Measurements from ENCODE around the gene ENO4. TPM values are rescaled to one million over a fixed set of nuclear protein-coding genes. Genes with fewer than 3 reads are reported as not detected.

The ENO4 gene
- total and polyA plus RNA-seq, 2 experiments from 2014 or later = 0.24 to 0.44 TPM

DNA sequence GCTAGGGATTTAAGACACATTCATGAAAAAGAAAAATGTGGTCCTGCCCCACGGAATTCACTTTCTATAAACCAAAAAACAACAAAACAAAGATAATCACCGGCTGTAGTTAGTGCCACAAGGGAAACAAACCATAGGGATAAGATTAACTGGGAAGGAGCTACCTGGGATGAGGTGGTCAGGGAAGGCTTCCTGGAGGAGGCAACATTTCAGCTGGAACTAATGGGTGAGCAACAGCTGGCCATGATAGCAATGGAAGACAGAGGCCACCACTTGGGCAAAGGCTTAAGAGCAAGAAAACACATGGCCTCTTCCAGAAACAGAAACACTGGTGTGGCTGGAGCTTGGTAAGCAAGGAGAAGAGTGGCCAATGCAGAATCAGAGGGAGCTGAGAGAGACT, 38.4 kb upstream of the ENO4 start:
- Histone ChIP-seq H4K20me1 (replicated peaks; ENCODE audit: insufficient read depth) (no peaks in the 10 kb centered on the region), H3F3A (replicated peaks; ENCODE audit: low read depth) (no peaks in the 10 kb centered on the region), H3K4me3 (no peak overlapping the region), H3K9me2 (ENCODE audit: insufficient read depth) (no peaks in the 10 kb centered on the region), H3K27ac (ENCODE audit: low read depth) (no peak overlapping the region), H3K79me2 (replicated peaks; ENCODE audit: insufficient read depth) (no peaks in the 10 kb centered on the region), H3K4me2 (no peak overlapping the region), H2AFZ (no peak overlapping the region), H3K36me3 (ENCODE audit: insufficient read depth) (no peaks in the 10 kb centered on the region), H3K27me3 (ENCODE audit: insufficient read depth) (no peaks in the 10 kb centered on the region; the same call in 1 of the 2 replicates), H3K4me1 (ENCODE audit: insufficient read depth) (0 out of 2 replicates have a peak, but pooled peaks cover 6% of the 10 kb centered on the region)
- ATAC-seq = no peak
- peaks cover 12% of the 10 kb centered on the region for H3K27me3 Mint-ChIP-seq (ENCODE audit: insufficient read depth, low read depth, poor library complexity)
- no peak overlapping the region for H3K27ac Mint-ChIP-seq
- peaks cover 4% of the 10 kb centered on the region; the same call in 1 of the 3 replicates for H3K36me3 Mint-ChIP-seq (ENCODE audit: low read depth)
- no peak overlapping the region for H3K4me3 Mint-ChIP-seq
- TF ChIP-seq, protein P1, sequence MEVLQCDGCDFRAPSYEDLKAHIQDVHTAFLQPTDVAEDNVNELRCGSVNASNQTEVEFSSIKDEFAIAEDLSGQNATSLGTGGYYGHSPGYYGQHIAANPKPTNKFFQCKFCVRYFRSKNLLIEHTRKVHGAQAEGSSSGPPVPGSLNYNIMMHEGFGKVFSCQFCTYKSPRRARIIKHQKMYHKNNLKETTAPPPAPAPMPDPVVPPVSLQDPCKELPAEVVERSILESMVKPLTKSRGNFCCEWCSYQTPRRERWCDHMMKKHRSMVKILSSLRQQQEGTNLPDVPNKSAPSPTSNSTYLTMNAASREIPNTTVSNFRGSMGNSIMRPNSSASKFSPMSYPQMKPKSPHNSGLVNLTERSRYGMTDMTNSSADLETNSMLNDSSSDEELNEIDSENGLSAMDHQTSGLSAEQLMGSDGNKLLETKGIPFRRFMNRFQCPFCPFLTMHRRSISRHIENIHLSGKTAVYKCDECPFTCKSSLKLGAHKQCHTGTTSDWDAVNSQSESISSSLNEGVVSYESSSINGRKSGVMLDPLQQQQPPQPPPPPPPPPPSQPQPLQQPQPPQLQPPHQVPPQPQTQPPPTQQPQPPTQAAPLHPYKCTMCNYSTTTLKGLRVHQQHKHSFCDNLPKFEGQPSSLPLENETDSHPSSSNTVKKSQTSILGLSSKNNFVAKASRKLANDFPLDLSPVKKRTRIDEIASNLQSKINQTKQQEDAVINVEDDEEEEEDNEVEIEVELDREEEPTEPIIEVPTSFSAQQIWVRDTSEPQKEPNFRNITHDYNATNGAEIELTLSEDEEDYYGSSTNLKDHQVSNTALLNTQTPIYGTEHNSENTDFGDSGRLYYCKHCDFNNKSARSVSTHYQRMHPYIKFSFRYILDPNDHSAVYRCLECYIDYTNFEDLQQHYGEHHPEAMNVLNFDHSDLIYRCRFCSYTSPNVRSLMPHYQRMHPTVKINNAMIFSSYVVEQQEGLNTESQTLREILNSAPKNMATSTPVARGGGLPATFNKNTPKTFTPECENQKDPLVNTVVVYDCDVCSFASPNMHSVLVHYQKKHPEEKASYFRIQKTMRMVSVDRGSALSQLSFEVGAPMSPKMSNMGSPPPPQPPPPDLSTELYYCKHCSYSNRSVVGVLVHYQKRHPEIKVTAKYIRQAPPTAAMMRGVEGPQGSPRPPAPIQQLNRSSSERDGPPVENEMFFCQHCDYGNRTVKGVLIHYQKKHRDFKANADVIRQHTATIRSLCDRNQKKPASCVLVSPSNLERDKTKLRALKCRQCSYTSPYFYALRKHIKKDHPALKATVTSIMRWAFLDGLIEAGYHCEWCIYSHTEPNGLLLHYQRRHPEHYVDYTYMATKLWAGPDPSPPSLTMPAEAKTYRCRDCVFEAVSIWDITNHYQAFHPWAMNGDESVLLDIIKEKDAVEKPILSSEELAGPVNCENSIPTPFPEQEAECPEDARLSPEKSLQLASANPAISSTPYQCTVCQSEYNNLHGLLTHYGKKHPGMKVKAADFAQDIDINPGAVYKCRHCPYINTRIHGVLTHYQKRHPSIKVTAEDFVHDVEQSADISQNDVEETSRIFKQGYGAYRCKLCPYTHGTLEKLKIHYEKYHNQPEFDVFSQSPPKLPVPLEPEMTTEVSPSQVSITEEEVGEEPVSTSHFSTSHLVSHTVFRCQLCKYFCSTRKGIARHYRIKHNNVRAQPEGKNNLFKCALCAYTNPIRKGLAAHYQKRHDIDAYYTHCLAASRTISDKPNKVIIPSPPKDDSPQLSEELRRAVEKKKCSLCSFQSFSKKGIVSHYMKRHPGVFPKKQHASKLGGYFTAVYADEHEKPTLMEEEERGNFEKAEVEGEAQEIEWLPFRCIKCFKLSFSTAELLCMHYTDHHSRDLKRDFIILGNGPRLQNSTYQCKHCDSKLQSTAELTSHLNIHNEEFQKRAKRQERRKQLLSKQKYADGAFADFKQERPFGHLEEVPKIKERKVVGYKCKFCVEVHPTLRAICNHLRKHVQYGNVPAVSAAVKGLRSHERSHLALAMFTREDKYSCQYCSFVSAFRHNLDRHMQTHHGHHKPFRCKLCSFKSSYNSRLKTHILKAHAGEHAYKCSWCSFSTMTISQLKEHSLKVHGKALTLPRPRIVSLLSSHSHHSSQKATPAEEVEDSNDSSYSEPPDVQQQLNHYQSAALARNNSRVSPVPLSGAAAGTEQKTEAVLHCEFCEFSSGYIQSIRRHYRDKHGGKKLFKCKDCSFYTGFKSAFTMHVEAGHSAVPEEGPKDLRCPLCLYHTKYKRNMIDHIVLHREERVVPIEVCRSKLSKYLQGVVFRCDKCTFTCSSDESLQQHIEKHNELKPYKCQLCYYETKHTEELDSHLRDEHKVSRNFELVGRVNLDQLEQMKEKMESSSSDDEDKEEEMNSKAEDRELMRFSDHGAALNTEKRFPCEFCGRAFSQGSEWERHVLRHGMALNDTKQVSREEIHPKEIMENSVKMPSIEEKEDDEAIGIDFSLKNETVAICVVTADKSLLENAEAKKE (CRISPR knock-in tag; IDR thresholded peaks at IDR 0.05) = no peak
- no peak for TF ChIP-seq EZH2phosphoT487 (IDR thresholded peaks at IDR 0.05; ENCODE audit: unreplicated experiment)
- no peak for TF ChIP-seq ZNF331 (CRISPR knock-in tag; IDR thresholded peaks at IDR 0.05; ENCODE audit: low read depth)
- TF ChIP-seq ETS1 (IDR thresholded peaks at IDR 0.05) = no peak
- no peak for TF ChIP-seq CREB1 (CRISPR knock-in tag; IDR thresholded peaks at IDR 0.05; ENCODE audit: low read depth)
- no peak for TF ChIP-seq STAT1 (IDR thresholded peaks at IDR 0.05; ENCODE audit: unreplicated experiment)
- no peak for TF ChIP-seq EZH2 (IDR thresholded peaks at IDR 0.05; ENCODE audit: low read depth, unreplicated experiment)
- no peak for TF ChIP-seq JUNB (IDR thresholded peaks at IDR 0.05; ENCODE audit: unreplicated experiment)
- no peak for TF ChIP-seq POLR2AphosphoS5 (IDR thresholded peaks at IDR 0.05; ENCODE audit: low read depth)
- TF ChIP-seq, protein P2, sequence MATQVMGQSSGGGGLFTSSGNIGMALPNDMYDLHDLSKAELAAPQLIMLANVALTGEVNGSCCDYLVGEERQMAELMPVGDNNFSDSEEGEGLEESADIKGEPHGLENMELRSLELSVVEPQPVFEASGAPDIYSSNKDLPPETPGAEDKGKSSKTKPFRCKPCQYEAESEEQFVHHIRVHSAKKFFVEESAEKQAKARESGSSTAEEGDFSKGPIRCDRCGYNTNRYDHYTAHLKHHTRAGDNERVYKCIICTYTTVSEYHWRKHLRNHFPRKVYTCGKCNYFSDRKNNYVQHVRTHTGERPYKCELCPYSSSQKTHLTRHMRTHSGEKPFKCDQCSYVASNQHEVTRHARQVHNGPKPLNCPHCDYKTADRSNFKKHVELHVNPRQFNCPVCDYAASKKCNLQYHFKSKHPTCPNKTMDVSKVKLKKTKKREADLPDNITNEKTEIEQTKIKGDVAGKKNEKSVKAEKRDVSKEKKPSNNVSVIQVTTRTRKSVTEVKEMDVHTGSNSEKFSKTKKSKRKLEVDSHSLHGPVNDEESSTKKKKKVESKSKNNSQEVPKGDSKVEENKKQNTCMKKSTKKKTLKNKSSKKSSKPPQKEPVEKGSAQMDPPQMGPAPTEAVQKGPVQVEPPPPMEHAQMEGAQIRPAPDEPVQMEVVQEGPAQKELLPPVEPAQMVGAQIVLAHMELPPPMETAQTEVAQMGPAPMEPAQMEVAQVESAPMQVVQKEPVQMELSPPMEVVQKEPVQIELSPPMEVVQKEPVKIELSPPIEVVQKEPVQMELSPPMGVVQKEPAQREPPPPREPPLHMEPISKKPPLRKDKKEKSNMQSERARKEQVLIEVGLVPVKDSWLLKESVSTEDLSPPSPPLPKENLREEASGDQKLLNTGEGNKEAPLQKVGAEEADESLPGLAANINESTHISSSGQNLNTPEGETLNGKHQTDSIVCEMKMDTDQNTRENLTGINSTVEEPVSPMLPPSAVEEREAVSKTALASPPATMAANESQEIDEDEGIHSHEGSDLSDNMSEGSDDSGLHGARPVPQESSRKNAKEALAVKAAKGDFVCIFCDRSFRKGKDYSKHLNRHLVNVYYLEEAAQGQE (IDR thresholded peaks at IDR 0.05; ENCODE audit: unreplicated experiment) = no peak
- no peak for TF ChIP-seq ZNF114 (CRISPR knock-in tag; IDR thresholded peaks at IDR 0.05)
- TF ChIP-seq NANOG (IDR thresholded peaks at IDR 0.05; ENCODE audit: borderline replicate concordance) = no peak
- TF ChIP-seq, protein P3, sequence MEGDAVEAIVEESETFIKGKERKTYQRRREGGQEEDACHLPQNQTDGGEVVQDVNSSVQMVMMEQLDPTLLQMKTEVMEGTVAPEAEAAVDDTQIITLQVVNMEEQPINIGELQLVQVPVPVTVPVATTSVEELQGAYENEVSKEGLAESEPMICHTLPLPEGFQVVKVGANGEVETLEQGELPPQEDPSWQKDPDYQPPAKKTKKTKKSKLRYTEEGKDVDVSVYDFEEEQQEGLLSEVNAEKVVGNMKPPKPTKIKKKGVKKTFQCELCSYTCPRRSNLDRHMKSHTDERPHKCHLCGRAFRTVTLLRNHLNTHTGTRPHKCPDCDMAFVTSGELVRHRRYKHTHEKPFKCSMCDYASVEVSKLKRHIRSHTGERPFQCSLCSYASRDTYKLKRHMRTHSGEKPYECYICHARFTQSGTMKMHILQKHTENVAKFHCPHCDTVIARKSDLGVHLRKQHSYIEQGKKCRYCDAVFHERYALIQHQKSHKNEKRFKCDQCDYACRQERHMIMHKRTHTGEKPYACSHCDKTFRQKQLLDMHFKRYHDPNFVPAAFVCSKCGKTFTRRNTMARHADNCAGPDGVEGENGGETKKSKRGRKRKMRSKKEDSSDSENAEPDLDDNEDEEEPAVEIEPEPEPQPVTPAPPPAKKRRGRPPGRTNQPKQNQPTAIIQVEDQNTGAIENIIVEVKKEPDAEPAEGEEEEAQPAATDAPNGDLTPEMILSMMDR (conservative IDR thresholded peaks at IDR 0.05; ENCODE audit: low read depth in 2 of 2) = no peak
- DNase-seq (ENCODE audit: low spot score) = no peak
- no peaks in the 10 kb centered on the region; the same call in 1 of the 3 replicates for H3K9me3 Mint-ChIP-seq
- peaks cover 16% of the 10 kb centered on the region for H3K4me1 Mint-ChIP-seq
